Measurements from ENCODE around the gene SPATS2.

Gene SPATS2

GRCh38 chr12:49456131-49456679 lies 88.9 kb downstream of the SPATS2 start:
- Histone ChIP-seq H3K4me1 (ENCODE audit: control insufficient read depth, insufficient read depth, low read length) (no peaks in the 10 kb centered on the region), H3K4me3 (ENCODE audit: low read depth, low read length) (no peak overlapping the region), H3K27ac (ENCODE audit: extremely low read depth, low read depth, low read length) (no peak overlapping the region), H3K36me3 (ENCODE audit: control insufficient read depth in 2 of 2, insufficient read depth in 1 of 2, low read length in 2 of 2) (no peaks in the 10 kb centered on the region; a peak in 1 of 3 replicates), H3K9me3 (ENCODE audit: control insufficient read depth, insufficient read depth, low read depth, low read length) (no peaks in the 10 kb centered on the region)
- ChIA-PET POLR2A (no interaction called here), CTCF (interaction anchor here (0.6 to 1.1 kb wide), 4 partner anchors 53 to 265 kb away, joined by 3 to 5 read pairs (median 4); no protein-coding TSS in a partner anchor)
- TF ChIP-seq MYNN (tag by site-specific recombination; IDR thresholded peaks at IDR 0.05; ENCODE audit: borderline replicate concordance), result peak; percentile 70; the same call in 1 of the 2 replicates
- TF ChIP-seq SALL2 (tag by site-specific recombination; IDR thresholded peaks at IDR 0.05; ENCODE audit: borderline replicate concordance), result no peak
- TF ChIP-seq ZNF335 (tag by site-specific recombination; conservative IDR thresholded peaks at IDR 0.05), result no peak
- no peak for TF ChIP-seq ZNF701 (tag by site-specific recombination; IDR thresholded peaks at IDR 0.05)
- no peak for TF ChIP-seq BCL11A (tag by site-specific recombination; IDR thresholded peaks at IDR 0.05; ENCODE audit: low read depth)
- TF ChIP-seq ZFP3 (tag by site-specific recombination; IDR thresholded peaks at IDR 0.05; ENCODE audit: low read depth), result no peak
- TF ChIP-seq ZNF391 (tag by site-specific recombination; IDR thresholded peaks at IDR 0.05; ENCODE audit: borderline replicate concordance, low read depth), result no peak

GRCh38 chr12:49458816-49459215 lies 91.6 kb downstream of the SPATS2 start:
- TF ChIP-seq TRIM28 (IDR thresholded peaks at IDR 0.05; ENCODE audit: borderline replicate concordance, low read length) (no peak), ZFHX2 (tag by site-specific recombination; conservative IDR thresholded peaks at IDR 0.05) (no peak), ZNF501 (tag by site-specific recombination; IDR thresholded peaks at IDR 0.05) (no peak), ZNF16 (tag by site-specific recombination; IDR thresholded peaks at IDR 0.05; ENCODE audit: low read depth) (no peak), ZNF292 (tag by site-specific recombination; IDR thresholded peaks at IDR 0.05; ENCODE audit: borderline replicate concordance, low read depth) (no peak), ZNF623 (tag by site-specific recombination; IDR thresholded peaks at IDR 0.05) (no peak)
- Histone ChIP-seq H3K27ac (ENCODE audit: extremely low read depth, low read depth, low read length) (no peak overlapping the region), H3K9me3 (ENCODE audit: control insufficient read depth, insufficient read depth, low read depth, low read length) (no peaks in the 10 kb centered on the region), H3K4me1 (ENCODE audit: control insufficient read depth, insufficient read depth, low read length) (no peaks in the 10 kb centered on the region), H3K4me3 (ENCODE audit: low read depth, low read length) (no peak overlapping the region), H3K36me3 (ENCODE audit: control insufficient read depth in 2 of 2, insufficient read depth in 1 of 2, low read length in 2 of 2) (peaks cover 0 to 8% of the 10 kb centered on the region in 2 experiments; a peak in 2 of 3 replicates)
- ChIA-PET CTCF (interaction anchor here (0.7 kb wide), 1 partner anchor 169 kb away, joined by 3 read pairs; no protein-coding TSS in a partner anchor), POLR2A (interaction anchor here (0.6 to 1.5 kb wide), 3 partner anchors 92 to 370 kb away, joined by 3 to 8 read pairs (median 3); partner anchors contain the start of genes NCKAP5L and SPATS2)

GRCh38 chr12:49461221-49461620 lies 94.0 kb downstream of the SPATS2 start:
- Histone ChIP-seq H3K27ac (ENCODE audit: extremely low read depth, low read depth, low read length) (no peak overlapping the region), H3K36me3 (ENCODE audit: control insufficient read depth in 2 of 2, insufficient read depth in 1 of 2, low read length in 2 of 2) (peaks cover 3 to 8% of the 10 kb centered on the region in 2 experiments; a peak in 2 of 3 replicates), H3K9me3 (ENCODE audit: control insufficient read depth, insufficient read depth, low read depth, low read length) (no peaks in the 10 kb centered on the region), H3K4me1 (ENCODE audit: control insufficient read depth, insufficient read depth, low read length) (no peaks in the 10 kb centered on the region), H3K4me3 (ENCODE audit: low read depth, low read length) (no peak overlapping the region)
- ChIA-PET POLR2A (interaction anchor here (1.2 kb wide), 1 partner anchor 94 kb away, joined by 4 read pairs; the partner anchor contains the start of gene SPATS2), CTCF (interaction anchor here (0.8 to 1.9 kb wide), 3 partner anchors 8 to 103 kb away, joined by 5 to 8 read pairs (median 7); no protein-coding TSS in a partner anchor)
- TF ChIP-seq ZBTB20 (tag by site-specific recombination; IDR thresholded peaks at IDR 0.05) (no peak), ZNF518A (tag by site-specific recombination; conservative IDR thresholded peaks at IDR 0.05; ENCODE audit: low read depth) (no peak), ZXDB (tag by site-specific recombination; IDR thresholded peaks at IDR 0.05) (no peak), ZBTB26 (tag by site-specific recombination; optimal IDR thresholded peaks at IDR 0.05) (no peak), ZNF292 (tag by site-specific recombination; IDR thresholded peaks at IDR 0.05; ENCODE audit: borderline replicate concordance, low read depth) (no peak), PRDM4 (tag by site-specific recombination; IDR thresholded peaks at IDR 0.05) (no peak), PRDM1 (tag by site-specific recombination; IDR thresholded peaks at IDR 0.05) (peak; percentile 11; the same call in 1 of the 2 replicates)
